Measurements from ENCODE around the gene VASN. TPM values are rescaled to one million over a fixed set of nuclear protein-coding genes. Genes with fewer than 3 reads are reported as not detected.

Gene VASN
- total RNA-seq, 1 donor from 2014 or later, result 37.6 TPM

- no peaks in the 10 kb centered on the region for H3K9me3 Mint-ChIP-seq
- no peaks in the 10 kb centered on the region for H3K27me3 Mint-ChIP-seq (ENCODE audit: low read depth)
- H3K4me1 Mint-ChIP-seq, result peaks cover 23% of the 10 kb centered on the region
- H3K4me3 Mint-ChIP-seq, result no peak overlapping the region
- H3K27ac Mint-ChIP-seq, result no peak overlapping the region
- DNase-seq (ENCODE audit: low spot score in 2 of 2, unreplicated experiment in 2 of 2), result no peak
- peaks cover 19% of the 10 kb centered on the region for H3K36me3 Mint-ChIP-seq
- TF ChIP-seq CTCF (IDR thresholded peaks at IDR 0.05; ENCODE audit: unreplicated experiment), result no peak
Measured at GRCh38 chr16:4428500-4428899, 56.9 kb downstream of the VASN start.

GRCh38 chr16:4431023-4431422 lies 59.4 kb downstream of the VASN start:
- no peak for TF ChIP-seq CTCF (IDR thresholded peaks at IDR 0.05; ENCODE audit: unreplicated experiment)
- Mint-ChIP-seq H3K36me3 (peaks cover 21% of the 10 kb centered on the region), H3K4me1 (peaks cover 17% of the 10 kb centered on the region), H3K27ac (no peak overlapping the region), H3K27me3 (ENCODE audit: low read depth) (no peaks in the 10 kb centered on the region), H3K9me3 (no peaks in the 10 kb centered on the region), H3K4me3 (no peak overlapping the region)
- no peak for DNase-seq (ENCODE audit: low spot score in 2 of 2, unreplicated experiment in 2 of 2)

Other genes with a start within 250 kb of the VASN start
- gene SRL, start 129.8 kb upstream of the VASN start, total RNA-seq, result 1.7 to 1.8 TPM (median 1.8 TPM) in 3 replicates
- gene TFAP4, start 98.8 kb upstream of the VASN start, total RNA-seq, result 28.8 to 33.7 TPM (median 29.5 TPM) in 3 replicates
- 78.2 to 80.3 TPM (median 79.6 TPM) in 3 replicates for gene GLIS2, start 55.8 kb upstream of the VASN start, total RNA-seq
- gene PAM16, start 20.5 kb upstream of the VASN start, total RNA-seq, result 31.8 to 35.6 TPM (median 33.6 TPM) in 3 replicates
- gene CORO7, start 44.7 kb downstream of the VASN start, total RNA-seq, result 32.9 to 35.1 TPM (median 34.1 TPM) in 3 replicates
- 34.7 to 37.7 TPM (median 35.3 TPM) in 3 replicates for gene DNAJA3, start 54.0 kb downstream of the VASN start, total RNA-seq
- 55.3 to 59.1 TPM (median 56.0 TPM) in 3 replicates for gene NMRAL1, start 102.8 kb downstream of the VASN start, total RNA-seq
- gene HMOX2, start 104.5 kb downstream of the VASN start, total RNA-seq, result 26.3 to 30.9 TPM (median 27.5 TPM) in 3 replicates
- 24.2 to 28.2 TPM (median 27.0 TPM) in 3 replicates for gene CDIP1, start 166.9 kb downstream of the VASN start, total RNA-seq
- gene C16orf96, start 184.5 kb downstream of the VASN start, total RNA-seq, result 0.45 to 0.95 TPM (median 0.58 TPM) in 3 replicates
- 51.3 to 59.3 TPM (median 53.1 TPM) in 3 replicates for gene UBALD1, start 243.0 kb downstream of the VASN start, total RNA-seq